Measurements from ENCODE around the gene RASA3. TPM values are rescaled to one million over a fixed set of nuclear protein-coding genes. Genes with fewer than 3 reads are reported as not detected.

Gene RASA3
- total and polyA plus RNA-seq, 2 donors (not counting 3 experiments of a cell fraction or from before 2014, with no cell fraction given): 26.5 to 53.8 TPM

- no peak for DNase-seq (ENCODE audit: low read depth, low spot score)
- CTCF ChIA-PET: interaction anchor here (1.4 kb wide), 1 partner anchor 10 kb away, joined by 6 read pairs; no protein-coding TSS in a partner anchor
- no peak overlapping the region for H3K9ac ChIP-seq (replicated peaks; ENCODE audit: extremely low read depth, insufficient read depth, low read length)
- no peak overlapping the region for H3K4me3 ChIP-seq (replicated peaks in 1 of 3; ENCODE audit: insufficient read depth in 1 of 3, low read depth in 1 of 3, low read length in 3 of 3)
- peak; percentile 67 for FAIRE-seq
- no peaks in the 10 kb centered on the region for H3K27me3 ChIP-seq (ENCODE audit: control insufficient read depth in 2 of 2, insufficient read depth in 2 of 2, low read length in 2 of 2)
- H4K20me1 ChIP-seq (replicated peaks; ENCODE audit: control insufficient read depth, extremely low read depth, insufficient read depth, low read length): no peaks in the 10 kb centered on the region
- H3K27ac ChIP-seq (ENCODE audit: insufficient read depth, low read depth, low read length): peak overlapping the region; percentile 9
- no peaks in the 10 kb centered on the region for H3K9me3 ChIP-seq (replicated peaks; ENCODE audit: control insufficient read depth, insufficient read depth, low read length)
- no peaks in the 10 kb centered on the region for H3K9me1 ChIP-seq (replicated peaks; ENCODE audit: control insufficient read depth, extremely low read depth, insufficient read depth, low read length)
- H3K4me1 ChIP-seq (ENCODE audit: control insufficient read depth, extremely low read depth, insufficient read depth, low read length): peaks cover 58% of the 10 kb centered on the region
- POLR2A ChIA-PET: no interaction called here
- no TSS peak for BruUV-seq (replicated peaks)
- dilution Hi-C loops (cut with MboI; ENCODE audit: extremely low pct_ligation_motif_present, low sequenced_read_pairs): no loop called here
- intact Hi-C loops (cut with micrococcal nuclease): no loop called here
- H3K4me2 ChIP-seq (ENCODE audit: insufficient read depth, low read length): no peak overlapping the region
- no peaks in the 10 kb centered on the region for H3K36me3 ChIP-seq (ENCODE audit: control insufficient read depth in 2 of 2, extremely low read depth in 1 of 2, insufficient read depth in 2 of 2, low read length in 2 of 2)
- no peak overlapping the region for H2AFZ ChIP-seq (ENCODE audit: low read depth, low read length)
- peaks cover 64% of the 10 kb centered on the region for H3K79me2 ChIP-seq (ENCODE audit: control insufficient read depth, insufficient read depth, low read length)
- TF ChIP-seq FOS (IDR thresholded peaks at IDR 0.05; ENCODE audit: borderline replicate concordance, insufficient read depth, low read length): peak; percentile 48
- TF ChIP-seq GATA2 (IDR thresholded peaks at IDR 0.05; ENCODE audit: insufficient read depth, insufficient read length, low read depth, low read length): no peak
Measured at GRCh38 chr13:114067381-114067885, 65.0 kb downstream of the RASA3 start.

GRCh38 chr13:114066956-114067355 lies 65.5 kb downstream of the RASA3 start:
- intact Hi-C loops (cut with micrococcal nuclease): no loop called here
- Histone ChIP-seq H3K9me1 (replicated peaks; ENCODE audit: control insufficient read depth, extremely low read depth, insufficient read depth, low read length) (no peaks in the 10 kb centered on the region), H3K9ac (replicated peaks; ENCODE audit: extremely low read depth, insufficient read depth, low read length) (no peak overlapping the region), H3K4me3 (replicated peaks in 1 of 3; ENCODE audit: insufficient read depth in 1 of 3, low read depth in 1 of 3, low read length in 3 of 3) (no peak overlapping the region), H4K20me1 (replicated peaks; ENCODE audit: control insufficient read depth, extremely low read depth, insufficient read depth, low read length) (no peaks in the 10 kb centered on the region), H3K27me3 (ENCODE audit: control insufficient read depth in 2 of 2, insufficient read depth in 2 of 2, low read length in 2 of 2) (no peaks in the 10 kb centered on the region), H3K4me1 (ENCODE audit: control insufficient read depth, extremely low read depth, insufficient read depth, low read length) (peaks cover 54% of the 10 kb centered on the region), H3K9me3 (replicated peaks; ENCODE audit: control insufficient read depth, insufficient read depth, low read length) (no peaks in the 10 kb centered on the region), H2AFZ (ENCODE audit: low read depth, low read length) (no peak overlapping the region), H3K4me2 (ENCODE audit: insufficient read depth, low read length) (no peak overlapping the region), H3K27ac (ENCODE audit: insufficient read depth, low read depth, low read length) (peak overlapping the region; percentile 9), H3K36me3 (ENCODE audit: control insufficient read depth in 2 of 2, extremely low read depth in 1 of 2, insufficient read depth in 2 of 2, low read length in 2 of 2) (no peaks in the 10 kb centered on the region), H3K79me2 (ENCODE audit: control insufficient read depth, insufficient read depth, low read length) (peaks cover 67% of the 10 kb centered on the region)
- FAIRE-seq (no peak), DNase-seq (ENCODE audit: low read depth, low spot score) (no peak)
- BruUV-seq (replicated peaks): no TSS peak
- ChIA-PET CTCF (interaction anchor here (1.4 kb wide), 1 partner anchor 9 kb away, joined by 6 read pairs; no protein-coding TSS in a partner anchor), POLR2A (no interaction called here)
- no peak for TF ChIP-seq JUN (IDR thresholded peaks at IDR 0.05; ENCODE audit: borderline replicate concordance, insufficient read depth, insufficient read length, low read depth)
- no peak for TF ChIP-seq CTCF (IDR thresholded peaks at IDR 0.05; ENCODE audit: extremely low read depth in 1 of 2, insufficient read depth in 1 of 2, low read depth in 1 of 2, low read length in 2 of 2)
- no peak for TF ChIP-seq EZH2 (IDR thresholded peaks at IDR 0.05; ENCODE audit: borderline replicate concordance, low read depth, low read length, severe bottlenecking)
- no peak for TF ChIP-seq MYC (IDR thresholded peaks at IDR 0.05; ENCODE audit: low read depth, low read length)
- TF ChIP-seq POLR2AphosphoS5 (IDR thresholded peaks at IDR 0.05; ENCODE audit: insufficient read depth, low read depth, low read length): no peak
- TF ChIP-seq MAX (IDR thresholded peaks at IDR 0.05; ENCODE audit: insufficient read depth, insufficient read length): no peak
- no peak for TF ChIP-seq FOS (IDR thresholded peaks at IDR 0.05; ENCODE audit: borderline replicate concordance, insufficient read depth, low read length)
- no peak for TF ChIP-seq POLR2A (IDR thresholded peaks at IDR 0.05; ENCODE audit: low read depth, low read length)
- TF ChIP-seq GATA2 (IDR thresholded peaks at IDR 0.05; ENCODE audit: insufficient read depth, insufficient read length, low read depth, low read length): no peak
- dilution Hi-C loops (cut with MboI; ENCODE audit: extremely low pct_ligation_motif_present, low sequenced_read_pairs): no loop called here

All from endothelial cell of umbilical vein (primary cell).